Jurkat, Clone E6-1 (cell line): Measurements from ENCODE around the gene LYRM4.

Experiments used
- DNase-seq: peaks from one replicate; pipeline ENCODE4 v3.0.0-alpha.2; 2011; ENCODE audit warnings: low read depth, low spot score
- H3K4me3 ChIP-seq: 2 replicates; pipeline ENCODE4 v1.5.1; 2011; ENCODE audit warnings: mild to moderate bottlenecking, low read length, control low read depth, moderate library complexity

LYRM4 gene

GRCh38 chr6:5188646-5189045, 72.1 kb downstream of the LYRM4 start:
- DNase-seq: no peak
- H3K4me3 ChIP-seq: no peak overlapping the region

- no peak for DNase-seq
Measured at GRCh38 chr6:5184878-5185277, 75.9 kb downstream of the LYRM4 start.

GRCh38 chr6:5184218-5184617, 76.5 kb downstream of the LYRM4 start:
- H3K4me3 ChIP-seq: no peak overlapping the region
- no peak for DNase-seq

More at GRCh38 chr6:5184878-5185277, 75.9 kb downstream of the LYRM4 start:
- H3K4me3 ChIP-seq: no peak overlapping the region

GRCh38 chr6:5181510-5182317, 79.0 kb downstream of the LYRM4 start:
- DNase-seq: no peak

GRCh38 chr6:5180636-5181035, 80.1 kb downstream of the LYRM4 start:
- DNase-seq: no peak
- no peak overlapping the region for H3K4me3 ChIP-seq

More at GRCh38 chr6:5181510-5182317, 79.0 kb downstream of the LYRM4 start:
- no peak overlapping the region for H3K4me3 ChIP-seq

- H3K4me3 ChIP-seq: no peak overlapping the region
- no peak for DNase-seq
Measured at GRCh38 chr6:5179917-5180316, 80.8 kb downstream of the LYRM4 start.

GRCh38 chr6:5178806-5179205, 81.9 kb downstream of the LYRM4 start:
- DNase-seq: peak; percentile 39
- no peak overlapping the region for H3K4me3 ChIP-seq

GRCh38 chr6:5175635-5176034, 85.1 kb downstream of the LYRM4 start:
- DNase-seq: no peak
- no peak overlapping the region for H3K4me3 ChIP-seq

GRCh38 chr6:5174756-5175549, 85.8 kb downstream of the LYRM4 start:
- H3K4me3 ChIP-seq: peak overlapping the region; percentile 25
- DNase-seq: peak; percentile 51

- peak overlapping the region; percentile 25 for H3K4me3 ChIP-seq
- DNase-seq: peak; percentile 92
Measured at GRCh38 chr6:5174244-5174643, 86.5 kb downstream of the LYRM4 start.

- peak overlapping the region; percentile 25 for H3K4me3 ChIP-seq
- DNase-seq: no peak
Measured at GRCh38 chr6:5173810-5174209, 86.9 kb downstream of the LYRM4 start.

GRCh38 chr6:5172897-5173474, 87.8 kb downstream of the LYRM4 start:
- no peak for DNase-seq
- no peak overlapping the region for H3K4me3 ChIP-seq

GRCh38 chr6:5172041-5172653, 88.6 kb downstream of the LYRM4 start:
- no peak overlapping the region for H3K4me3 ChIP-seq
- no peak for DNase-seq

- no peak for DNase-seq
- no peak overlapping the region for H3K4me3 ChIP-seq
Measured at GRCh38 chr6:5167501-5167900, 93.2 kb downstream of the LYRM4 start.

- H3K4me3 ChIP-seq: no peak overlapping the region
- no peak for DNase-seq
Measured at GRCh38 chr6:5164092-5164491, 96.7 kb downstream of the LYRM4 start.

- no peak overlapping the region for H3K4me3 ChIP-seq
- no peak for DNase-seq
Measured at GRCh38 chr6:5163247-5163646, 97.5 kb downstream of the LYRM4 start.

- no peak for DNase-seq
- no peak overlapping the region for H3K4me3 ChIP-seq
Measured at GRCh38 chr6:5162355-5162754, 98.4 kb downstream of the LYRM4 start.

GRCh38 chr6:5160206-5160605, 100.5 kb downstream of the LYRM4 start:
- no peak for DNase-seq
- H3K4me3 ChIP-seq: no peak overlapping the region

- no peak overlapping the region for H3K4me3 ChIP-seq
- no peak for DNase-seq
Measured at GRCh38 chr6:5159162-5159561, 101.6 kb downstream of the LYRM4 start.

GRCh38 chr6:5158180-5158579, 102.6 kb downstream of the LYRM4 start:
- DNase-seq: no peak
- no peak overlapping the region for H3K4me3 ChIP-seq
